Measurements from ENCODE around the gene CD96. TPM values are rescaled to one million over a fixed set of nuclear protein-coding genes. Genes with fewer than 3 reads are reported as not detected.

CD96 gene
- total and polyA plus RNA-seq, 2 donors (not counting 3 experiments of a cell fraction or from before 2014, with no cell fraction given): not detected

GRCh38 chr3:111498022-111498421, 44.0 kb upstream of the CD96 start:
- Histone ChIP-seq H3K27ac (ENCODE audit: insufficient read depth, low read depth, low read length) (no peak overlapping the region), H3K36me3 (ENCODE audit: control insufficient read depth in 2 of 2, extremely low read depth in 1 of 2, insufficient read depth in 2 of 2, low read length in 2 of 2) (no peaks in the 10 kb centered on the region), H3K4me1 (ENCODE audit: control insufficient read depth, extremely low read depth, insufficient read depth, low read length) (no peaks in the 10 kb centered on the region), H3K4me3 (replicated peaks in 1 of 3; ENCODE audit: insufficient read depth in 1 of 3, low read depth in 1 of 3, low read length in 3 of 3) (no peak overlapping the region), H3K9ac (replicated peaks; ENCODE audit: extremely low read depth, insufficient read depth, low read length) (no peak overlapping the region), H3K9me1 (replicated peaks; ENCODE audit: control insufficient read depth, extremely low read depth, insufficient read depth, low read length) (peaks cover 3% of the 10 kb centered on the region), H4K20me1 (replicated peaks; ENCODE audit: control insufficient read depth, extremely low read depth, insufficient read depth, low read length) (no peaks in the 10 kb centered on the region), H3K79me2 (ENCODE audit: control insufficient read depth, insufficient read depth, low read length) (no peaks in the 10 kb centered on the region), H2AFZ (ENCODE audit: low read depth, low read length) (no peak overlapping the region), H3K27me3 (ENCODE audit: control insufficient read depth in 2 of 2, insufficient read depth in 2 of 2, low read length in 2 of 2) (no peaks in the 10 kb centered on the region), H3K9me3 (replicated peaks; ENCODE audit: control insufficient read depth, insufficient read depth, low read length) (no peaks in the 10 kb centered on the region), H3K4me2 (ENCODE audit: insufficient read depth, low read length) (no peak overlapping the region)
- BruUV-seq (replicated peaks): no TSS peak
- intact Hi-C loops (cut with micrococcal nuclease) (no loop called here), dilution Hi-C loops (cut with MboI; ENCODE audit: extremely low pct_ligation_motif_present, low sequenced_read_pairs) (no loop called here)
- ChIA-PET POLR2A (no interaction called here), CTCF (no interaction called here)
- no peak for FAIRE-seq
- no peak for DNase-seq (ENCODE audit: low read depth, low spot score)
- no peak for TF ChIP-seq MAX (IDR thresholded peaks at IDR 0.05; ENCODE audit: insufficient read depth, insufficient read length)
- no peak for TF ChIP-seq MYC (IDR thresholded peaks at IDR 0.05; ENCODE audit: low read depth, low read length)
- TF ChIP-seq, protein P1, sequence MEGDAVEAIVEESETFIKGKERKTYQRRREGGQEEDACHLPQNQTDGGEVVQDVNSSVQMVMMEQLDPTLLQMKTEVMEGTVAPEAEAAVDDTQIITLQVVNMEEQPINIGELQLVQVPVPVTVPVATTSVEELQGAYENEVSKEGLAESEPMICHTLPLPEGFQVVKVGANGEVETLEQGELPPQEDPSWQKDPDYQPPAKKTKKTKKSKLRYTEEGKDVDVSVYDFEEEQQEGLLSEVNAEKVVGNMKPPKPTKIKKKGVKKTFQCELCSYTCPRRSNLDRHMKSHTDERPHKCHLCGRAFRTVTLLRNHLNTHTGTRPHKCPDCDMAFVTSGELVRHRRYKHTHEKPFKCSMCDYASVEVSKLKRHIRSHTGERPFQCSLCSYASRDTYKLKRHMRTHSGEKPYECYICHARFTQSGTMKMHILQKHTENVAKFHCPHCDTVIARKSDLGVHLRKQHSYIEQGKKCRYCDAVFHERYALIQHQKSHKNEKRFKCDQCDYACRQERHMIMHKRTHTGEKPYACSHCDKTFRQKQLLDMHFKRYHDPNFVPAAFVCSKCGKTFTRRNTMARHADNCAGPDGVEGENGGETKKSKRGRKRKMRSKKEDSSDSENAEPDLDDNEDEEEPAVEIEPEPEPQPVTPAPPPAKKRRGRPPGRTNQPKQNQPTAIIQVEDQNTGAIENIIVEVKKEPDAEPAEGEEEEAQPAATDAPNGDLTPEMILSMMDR (IDR thresholded peaks at IDR 0.05; ENCODE audit: extremely low read depth in 1 of 2, insufficient read depth in 1 of 2, low read depth in 1 of 2, low read length in 2 of 2): no peak
- no peak for TF ChIP-seq POLR2AphosphoS5 (IDR thresholded peaks at IDR 0.05; ENCODE audit: insufficient read depth, low read depth, low read length)
- TF ChIP-seq GATA2 (IDR thresholded peaks at IDR 0.05; ENCODE audit: insufficient read depth, insufficient read length, low read depth, low read length): no peak
- no peak for TF ChIP-seq FOS (IDR thresholded peaks at IDR 0.05; ENCODE audit: borderline replicate concordance, insufficient read depth, low read length)
- TF ChIP-seq EZH2 (IDR thresholded peaks at IDR 0.05; ENCODE audit: borderline replicate concordance, low read depth, low read length, severe bottlenecking): no peak
- no peak for TF ChIP-seq JUN (IDR thresholded peaks at IDR 0.05; ENCODE audit: borderline replicate concordance, insufficient read depth, insufficient read length, low read depth)
- TF ChIP-seq POLR2A (IDR thresholded peaks at IDR 0.05; ENCODE audit: low read depth, low read length): no peak

Measured in endothelial cell of umbilical vein (primary cell).